IPS-15b (cell line): Measurements from ENCODE around the gene HNRNPK.

Experiments
- H3K27me3 ChIP-seq: one replicate; pipeline ENCODE4 v1.6.1; 2013; ENCODE audit warnings: low read length; ENCODE audit not compliant: control insufficient read depth, insufficient read depth
- H3K36me3 ChIP-seq: one replicate; pipeline ENCODE4 v1.6.1; 2013; ENCODE audit warnings: low read length; ENCODE audit not compliant: control insufficient read depth, insufficient read depth
- H3K4me1 ChIP-seq: one replicate; pipeline ENCODE4 v1.6.1; 2013; ENCODE audit warnings: mild to moderate bottlenecking, low read length; ENCODE audit not compliant: control insufficient read depth, insufficient read depth
- H3K4me3 ChIP-seq: one replicate; pipeline ENCODE4 v1.5.1; 2013; ENCODE audit warnings: low read depth, low read length
- H3K9ac ChIP-seq: one replicate; pipeline ENCODE4 v1.6.1; 2013; ENCODE audit warnings: low read depth, mild to moderate bottlenecking, low read length
- H3K9me3 ChIP-seq: one replicate; pipeline ENCODE4 v1.6.1; 2013; ENCODE audit warnings: mild to moderate bottlenecking, low read length; ENCODE audit not compliant: control insufficient read depth, insufficient read depth

Gene HNRNPK

DNA sequence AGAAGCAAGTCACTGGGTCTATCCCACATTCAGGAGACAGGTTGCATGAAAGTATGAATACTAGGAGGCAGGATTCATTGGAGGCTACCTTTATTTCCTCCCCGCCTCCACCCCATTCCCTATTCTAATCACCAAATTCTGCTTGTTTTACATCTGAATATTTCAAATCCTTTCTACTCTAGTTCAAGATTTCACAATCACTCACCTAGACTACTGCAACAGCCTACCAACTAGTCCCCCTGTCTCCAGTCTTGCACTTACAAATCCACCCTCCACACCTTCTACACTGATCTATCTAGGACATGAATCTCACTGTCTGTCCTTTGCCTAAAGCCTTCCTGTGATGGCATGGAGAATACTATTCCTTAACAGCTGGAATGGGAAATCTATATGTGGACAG lies 52.4 kb downstream of the HNRNPK start:
- no peaks in the 10 kb centered on the region for H3K36me3 ChIP-seq
- no peak overlapping the region for H3K4me3 ChIP-seq
- no peaks in the 10 kb centered on the region for H3K4me1 ChIP-seq
- H3K9me3 ChIP-seq = no peaks in the 10 kb centered on the region
- no peaks in the 10 kb centered on the region for H3K27me3 ChIP-seq
- H3K9ac ChIP-seq = no peak overlapping the region

DNA sequence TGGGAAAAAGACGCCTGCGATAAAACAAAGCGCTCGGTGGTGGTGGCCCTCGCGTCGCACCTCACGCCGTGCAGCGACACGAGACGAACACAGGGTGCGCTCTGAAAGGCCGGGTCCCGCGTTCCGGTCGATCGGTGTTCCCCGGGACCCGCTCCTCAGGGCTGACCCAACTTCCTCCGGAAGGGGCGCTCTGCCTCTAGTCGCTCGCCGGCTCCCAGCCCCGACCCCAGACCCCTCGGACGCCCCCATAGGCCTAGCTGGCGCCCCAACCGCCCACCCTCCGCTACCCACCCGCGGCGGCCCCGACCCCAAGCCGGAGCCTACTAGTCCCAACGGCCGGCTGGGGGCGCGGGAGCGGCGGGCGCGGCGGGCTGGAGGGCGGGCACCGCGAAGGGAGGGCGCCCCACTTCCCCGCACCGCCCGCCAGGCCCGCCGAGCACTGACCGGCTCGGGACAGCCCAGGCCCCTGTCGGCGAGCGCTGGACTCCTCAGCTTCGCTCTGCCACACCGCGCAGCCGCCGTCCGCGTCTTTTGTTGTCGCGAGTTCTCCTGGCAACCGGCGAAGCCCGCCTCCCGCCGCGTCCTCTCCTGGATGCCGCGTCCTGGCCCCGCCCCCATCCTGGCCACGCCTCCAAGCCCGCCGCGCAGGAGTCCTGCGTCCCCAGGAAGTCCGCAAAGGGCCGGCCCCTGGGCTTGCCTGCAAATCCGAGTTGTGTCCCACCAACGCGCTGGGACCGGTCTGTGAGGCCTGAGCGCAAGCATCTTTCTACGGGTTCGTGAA lies 58.9 kb downstream of the HNRNPK start, which contains the start of gene KIF27:
Gene KIF27, minus strand, starts transcription at position 506 of the 781 bp plus-strand sequence. CDS start 5,841 bp downstream, outside the sequence.
- no peaks in the 10 kb centered on the region for H3K27me3 ChIP-seq

DNA sequence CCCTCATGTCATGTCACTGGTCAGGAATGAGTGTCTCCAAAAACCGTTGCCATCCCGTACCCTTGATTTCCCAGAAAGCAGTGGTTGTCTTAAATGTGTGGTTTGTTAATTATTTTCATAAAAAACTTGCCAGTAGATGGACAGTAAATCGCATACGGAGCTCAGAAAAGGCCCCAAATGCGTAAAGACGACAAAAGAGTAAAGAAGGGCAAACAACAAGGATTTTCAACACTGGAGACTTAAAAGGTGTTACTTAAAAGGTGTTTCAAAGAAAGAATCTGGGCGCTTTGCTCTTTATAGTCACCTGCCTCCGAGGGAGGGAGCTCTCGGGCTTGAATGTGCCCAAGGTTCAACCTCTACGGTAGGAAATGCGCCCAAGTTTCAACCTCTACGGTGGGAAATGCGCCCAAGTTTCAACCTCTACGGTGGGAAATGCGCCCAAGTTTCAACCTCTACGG lies 59.5 kb downstream of the HNRNPK start:
- no peaks in the 10 kb centered on the region for H3K27me3 ChIP-seq
- peak overlapping the region; percentile 57 for H3K9ac ChIP-seq
- no peaks in the 10 kb centered on the region for H3K9me3 ChIP-seq
- peak overlapping the region; percentile 37 for H3K4me3 ChIP-seq
- no peaks in the 10 kb centered on the region for H3K36me3 ChIP-seq
- H3K4me1 ChIP-seq = no peaks in the 10 kb centered on the region

More for the DNA sequence above, 58.9 kb downstream of the HNRNPK start, which contains the start of gene KIF27:
- Histone ChIP-seq H3K4me3 (peak within 1 kb of the TSS; percentile 37), H3K36me3 (no peaks in the 10 kb centered on the region), H3K9me3 (no peaks in the 10 kb centered on the region), H3K9ac (peak within 1 kb of the TSS; percentile 57), H3K4me1 (no peaks in the 10 kb centered on the region)

DNA sequence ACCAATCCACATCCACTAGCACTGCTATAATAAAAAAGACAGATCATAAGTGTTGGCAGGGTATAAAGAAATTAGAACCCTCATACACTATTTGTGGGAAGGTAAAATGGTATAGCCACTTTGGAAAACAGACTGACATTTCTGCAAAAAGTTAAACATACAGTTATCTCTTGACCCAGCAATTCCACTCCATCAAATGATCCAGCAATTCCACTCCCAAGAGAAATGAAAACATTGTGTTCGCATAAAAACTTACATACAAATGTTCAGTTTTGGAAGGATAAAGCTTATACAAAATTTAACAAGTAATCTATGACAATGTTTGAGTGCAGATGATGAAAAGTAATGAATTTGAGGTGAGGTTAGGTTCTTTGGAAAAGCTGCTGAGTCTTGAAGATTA lies 60.9 kb downstream of the HNRNPK start:
- Histone ChIP-seq H3K4me3 (no peak overlapping the region), H3K36me3 (no peaks in the 10 kb centered on the region), H3K27me3 (no peaks in the 10 kb centered on the region), H3K9ac (no peak overlapping the region), H3K4me1 (no peaks in the 10 kb centered on the region), H3K9me3 (no peaks in the 10 kb centered on the region)
